CD14-positive monocyte (primary cell): ENCODE data around the gene PITRM1. TPM values are rescaled to one million over a fixed set of nuclear protein-coding genes. Genes with fewer than 3 reads are reported as not detected.
"Not testable (repeated sequence)": the region's sequence is repeated elsewhere in the genome, so short reads cannot be mapped to it uniquely, and the experiment has no call there.

Experiments
- DNase-seq, 3 donors: peaks; one replicate each; pipeline ENCODE4 v3.0.0-alpha.2; 2011 to 2022
- H2AFZ ChIP-seq: 2 replicates; pipeline ENCODE4 v1.6.0; 2012; ENCODE audit warnings: mild to moderate bottlenecking, low read depth, low read length, inconsistent platforms; ENCODE audit not compliant: insufficient read depth, poor library complexity, severe bottlenecking
- H3K27ac ChIP-seq, 2 donors: 1 replicate in 1 of 2; 2 replicates in 1 of 2; pipeline ENCODE4 v1.5.1; 2012 to 2013; ENCODE audit warnings: low read length in 2 of 2, control low read depth in 1 of 2, inconsistent platforms in 1 of 2, low read depth in 1 of 2, mild to moderate bottlenecking in 1 of 2
- H3K27me3 ChIP-seq, 2 donors: one replicate each; pipeline versions ENCODE4 v1.6.0 to v1.6.1; 2011 to 2013; ENCODE audit warnings: low read length in 2 of 2; ENCODE audit not compliant: control insufficient read depth in 2 of 2, insufficient read depth in 2 of 2
- H3K36me3 ChIP-seq, 2 donors: replicated peaks in 1 of 2; 1 replicate in 1 of 2; 2 replicates in 1 of 2; pipeline versions ENCODE4 v1.5.1 to v1.6.1; 2012 to 2013; ENCODE audit warnings: low read length in 2 of 2, control low read depth in 1 of 2, inconsistent platforms in 1 of 2, mild to moderate bottlenecking in 1 of 2; ENCODE audit not compliant: insufficient read depth in 2 of 2, control insufficient read depth in 1 of 2
- H3K4me1 ChIP-seq, 2 donors: 1 replicate in 1 of 2; 2 replicates in 1 of 2; pipeline versions ENCODE4 v1.5.1 to v1.6.1; 2012 to 2013; ENCODE audit warnings: low read length in 2 of 2, control low read depth in 1 of 2, inconsistent platforms in 1 of 2, mild to moderate bottlenecking in 1 of 2, moderate library complexity in 1 of 2; ENCODE audit not compliant: insufficient read depth in 2 of 2, control insufficient read depth in 1 of 2
- H3K4me2 ChIP-seq: replicated peaks from 2 replicates; pipeline ENCODE3; 2012; ENCODE audit warnings: low read length, moderate library complexity, mild to moderate bottlenecking; ENCODE audit not compliant: poor library complexity, severe bottlenecking; ENCODE audit errors: extremely low read depth
- H3K4me3 ChIP-seq, 3 experiments: fragments of 200-600 bp in 1 of 3; sonication (generic) in 1 of 3; replicated peaks in 1 of 3; 1 replicate in 2 of 3; 2 replicates in 1 of 3; pipeline ENCODE4 v1.5.1; 2011 to 2013; ENCODE audit warnings: low read length in 3 of 3, mild to moderate bottlenecking in 3 of 3, control low read depth in 2 of 3, low read depth in 2 of 3, inconsistent platforms in 1 of 3, moderate library complexity in 1 of 3
- H3K79me2 ChIP-seq: 2 replicates; pipeline ENCODE4 v1.6.0; 2012; ENCODE audit warnings: mild to moderate bottlenecking, control low read depth, inconsistent platforms, low read length, moderate library complexity; ENCODE audit not compliant: insufficient read depth
- H3K9ac ChIP-seq: 2 replicates; pipeline ENCODE4 v1.6.0; 2017; ENCODE audit warnings: low read length, mild to moderate bottlenecking; ENCODE audit not compliant: insufficient read depth, poor library complexity, severe bottlenecking
- H3K9me3 ChIP-seq, 2 donors: replicated peaks in 1 of 2; 1 replicate in 1 of 2; 2 replicates in 1 of 2; pipeline versions ENCODE4 v1.5.1 to v1.6.1; 2012 to 2013; ENCODE audit warnings: low read length in 2 of 2, control low read depth in 1 of 2; ENCODE audit not compliant: control insufficient read depth in 1 of 2, insufficient read depth in 1 of 2
- H4K20me1 ChIP-seq: 2 replicates; pipeline ENCODE4 v1.6.0; 2012; ENCODE audit warnings: mild to moderate bottlenecking, low read length, control low read depth, moderate library complexity; ENCODE audit not compliant: insufficient read depth
- H3K27ac Mint-ChIP-seq, 7 donors: one replicate each; pipeline ENCODE4 v1.8.0; 2020; ENCODE audit warnings: mild to moderate bottlenecking in 7 of 7, mixed read lengths in 7 of 7, moderate library complexity in 6 of 7, inconsistent platforms in 2 of 7
- H3K27me3 Mint-ChIP-seq, 3 donors: one replicate each; pipeline ENCODE4 v1.8.0; 2021 to 2022; ENCODE audit warnings: low read depth in 3 of 3, mild to moderate bottlenecking in 3 of 3, mixed read lengths in 3 of 3, moderate library complexity in 3 of 3, inconsistent platforms in 1 of 3
- H3K36me3 Mint-ChIP-seq, 2 donors: one replicate each; pipeline ENCODE4 v1.8.0; 2020; ENCODE audit warnings: mixed read lengths in 2 of 2, inconsistent platforms in 1 of 2, mild to moderate bottlenecking in 1 of 2
- H3K4me1 Mint-ChIP-seq: one replicate; pipeline ENCODE4 v1.8.0; 2020; ENCODE audit warnings: mild to moderate bottlenecking, mixed read lengths
- H3K4me3 Mint-ChIP-seq, 2 donors: one replicate each; pipeline ENCODE4 v1.8.0; 2020; ENCODE audit warnings: mild to moderate bottlenecking in 2 of 2, mixed read lengths in 2 of 2, moderate library complexity in 1 of 2
- H3K9me3 Mint-ChIP-seq, 7 donors: one replicate each; pipeline ENCODE4 v1.8.0; 2020 to 2022; ENCODE audit warnings: mixed read lengths in 7 of 7, mild to moderate bottlenecking in 6 of 7, moderate library complexity in 6 of 7, inconsistent platforms in 2 of 7
- CTCF ChIP-seq: fragments of 200-600 bp; IDR thresholded peaks from one replicate; pipeline ENCODE4 v1.8.0; 2022; ENCODE audit warnings: antibody characterized with exemption, mild to moderate bottlenecking
- WGBS: methylation state at CpG from one replicate; pipeline ENCODE4 v1.1.5; 2013; ENCODE audit warnings: missing lambda C conversion rate; ENCODE audit not compliant: insufficient coverage; 5-methylcytosine and 5-hydroxymethylcytosine counted together
- intact Hi-C, 2 donors: fragments of 100-400 bp; cut with micrococcal nuclease; formaldehyde crosslinking; loops; one replicate each; pipeline versions ENCODE4 v1.15.0 to v1.15.1; 2023
- polyA plus RNA-seq, 3 donors: library from polyadenylated mRNA; depleted of rRNA in 1 of 3; unstranded in 2 of 3; stranded (reverse) in 1 of 3; fragments of 300-500 nt in 2 of 3; fragments of >200 nt in 1 of 3; fragmentation: Illumina TruSeq in 2 of 3; gene quantifications; 1 replicate in 2 of 3; 2 replicates in 1 of 3; pipeline ENCODE4 v1.2.3, GENCODE V29; 2012 to 2021

PITRM1 gene
- polyA plus RNA-seq, 3 donors = 15.3 to 45.7 (median 23.2) TPM

- intact Hi-C loops = no loop called here
- Mint-ChIP-seq H3K4me1 (no peaks in the 10 kb centered on the region), H3K4me3 (no peak overlapping the region), H3K27ac (peak overlapping the region in 1 of 7 donors; percentile 26), H3K36me3 (peaks cover 62 to 63% of the 10 kb centered on the region in 2 donors), H3K27me3 (no peaks in the 10 kb centered on the region), H3K9me3 (no peaks in the 10 kb centered on the region)
- Histone ChIP-seq H3K36me3 (peaks cover 41 to 86% of the 10 kb centered on the region in 2 donors), H3K4me3 (no peak overlapping the region), H3K9me3 (no peaks in the 10 kb centered on the region), H3K79me2 (no peaks in the 10 kb centered on the region), H3K4me2 (no peak overlapping the region), H4K20me1 (no peaks in the 10 kb centered on the region), H3K27ac (no peak overlapping the region), H2AFZ (no peak overlapping the region), H3K4me1 (no peaks in the 10 kb centered on the region), H3K27me3 (no peaks in the 10 kb centered on the region), H3K9ac (no peak overlapping the region)
- TF ChIP-seq CTCF = no peak
- no peak for DNase-seq
- 95% methylated on average over 20 of the region's 22 CpGs for WGBS
Observed at GRCh38 chr10:3107426-3107961, 65.1 kb downstream of the PITRM1 start.

GRCh38 chr10:3106928-3107425 is 65.6 kb downstream of the PITRM1 start:
- no peaks in the 10 kb centered on the region for H3K4me1 Mint-ChIP-seq

DNA sequence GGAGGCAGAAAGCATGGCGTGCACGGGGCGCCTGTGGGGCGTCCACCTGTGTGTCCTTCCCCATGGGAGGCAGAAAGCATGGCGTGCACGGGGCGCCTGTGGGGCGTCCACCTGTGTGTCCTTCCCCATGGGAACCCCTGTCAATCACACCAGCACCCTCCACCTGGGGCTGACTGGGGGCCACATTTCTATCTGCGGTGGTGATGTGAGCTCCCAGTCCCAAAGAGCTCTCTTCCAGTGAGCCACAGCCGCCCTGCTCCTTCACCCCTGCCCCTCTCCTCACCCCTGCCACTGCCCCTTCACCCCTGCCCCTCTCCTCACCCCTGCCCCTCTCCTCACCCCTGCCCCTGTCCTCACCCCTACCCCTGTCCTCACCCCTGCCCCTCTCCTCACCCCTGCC is 66.3 kb downstream of the PITRM1 start:
- peaks cover 44 to 79% of the 10 kb centered on the region in 2 donors for H3K36me3 ChIP-seq

More at GRCh38 chr10:3106928-3107425, 65.6 kb downstream of the PITRM1 start:
- no peak overlapping the region for H3K27ac ChIP-seq
- Mint-ChIP-seq H3K27me3 (no peaks in the 10 kb centered on the region), H3K36me3 (peaks cover 58 to 59% of the 10 kb centered on the region in 2 donors), H3K4me3 (no peak overlapping the region), H3K27ac (peak overlapping the region in 2 of 7 donors; percentile 18 to 26), H3K9me3 (no peaks in the 10 kb centered on the region)
- intact Hi-C loops = no loop called here
- H3K9me3 ChIP-seq = no peaks in the 10 kb centered on the region
- H3K9ac ChIP-seq = no peak overlapping the region
- DNase-seq = no peak
- TF ChIP-seq CTCF = no peak
- H2AFZ ChIP-seq = no peak overlapping the region
- no peaks in the 10 kb centered on the region for H3K27me3 ChIP-seq
- no peak overlapping the region for H3K4me3 ChIP-seq
- H3K79me2 ChIP-seq = no peaks in the 10 kb centered on the region
- no peak overlapping the region for H3K4me2 ChIP-seq
- H3K36me3 ChIP-seq = peaks cover 41 to 81% of the 10 kb centered on the region in 2 donors
- H4K20me1 ChIP-seq = no peaks in the 10 kb centered on the region
- H3K4me1 ChIP-seq = no peaks in the 10 kb centered on the region
- no CpG with 5 or more reads among the region's 5 CpGs for WGBS

More for the DNA sequence above, 66.3 kb downstream of the PITRM1 start:
- H3K9me3 ChIP-seq, H3K79me2 ChIP-seq, H2AFZ ChIP-seq, H3K4me2 ChIP-seq, H3K9me3 Mint-ChIP-seq, H3K4me1 ChIP-seq, H3K4me3 Mint-ChIP-seq, H3K27ac Mint-ChIP-seq, H3K27me3 ChIP-seq, H3K27ac ChIP-seq, H3K27me3 Mint-ChIP-seq, H3K9ac ChIP-seq, intact Hi-C loops, H3K4me3 ChIP-seq, H3K4me1 Mint-ChIP-seq, DNase-seq, H4K20me1 ChIP-seq: not testable (repeated sequence)
- H3K36me3 Mint-ChIP-seq = peaks cover 58 to 60% of the 10 kb centered on the region in 2 donors
- WGBS = 100% methylated on average over 1 of the region's 10 CpGs
